Mesendoderm (in vitro differentiated cells): ENCODE data around the gene TEK.
A peak's percentile ranks its signal among the peaks of the same experiment; 100 is the strongest.

Experiments used
- DNase-seq: peaks from one replicate; pipeline ENCODE4 v3.0.0; 2013
- H2AK5ac ChIP-seq: 2 replicates; pipeline ENCODE4 v1.6.1; 2013; ENCODE audit warnings: low read length, inconsistent platforms
- H2BK120ac ChIP-seq: 2 replicates; pipeline ENCODE4 v1.6.1; 2013; ENCODE audit warnings: low read depth, mild to moderate bottlenecking, low read length, moderate library complexity, mixed read lengths
- H2BK15ac ChIP-seq: replicated peaks from 2 replicates; pipeline ENCODE4 v1.6.1; 2013; ENCODE audit warnings: low read depth, mild to moderate bottlenecking, moderate library complexity
- H2BK5ac ChIP-seq: 2 replicates; pipeline ENCODE4 v1.6.1; 2013; ENCODE audit warnings: low read length, inconsistent platforms
- H3K18ac ChIP-seq: 2 replicates; pipeline ENCODE4 v1.6.1; 2013; ENCODE audit warnings: mild to moderate bottlenecking, low read length, mixed read lengths
- H3K23ac ChIP-seq: one replicate; pipeline ENCODE4 v1.6.1; 2013; ENCODE audit warnings: low read length
- H3K27ac ChIP-seq: 2 replicates; pipeline ENCODE4 v1.5.1; 2013; ENCODE audit warnings: low read depth, mild to moderate bottlenecking, inconsistent platforms, low read length, moderate library complexity
- H3K27me3 ChIP-seq: 2 replicates; pipeline ENCODE4 v1.6.1; 2013; ENCODE audit warnings: low read length, control low read depth, mild to moderate bottlenecking, inconsistent platforms; ENCODE audit not compliant: insufficient read depth, poor library complexity
- H3K36me3 ChIP-seq: 2 replicates; pipeline ENCODE4 v1.6.1; 2013; ENCODE audit warnings: low read length, inconsistent platforms; ENCODE audit not compliant: control insufficient read depth, insufficient read depth
- H3K4ac ChIP-seq: one replicate; pipeline ENCODE4 v1.6.1; 2013; ENCODE audit warnings: low read depth, mild to moderate bottlenecking, low read length, moderate library complexity
- H3K4me1 ChIP-seq: 2 replicates; pipeline ENCODE4 v1.6.1; 2013; ENCODE audit warnings: low read depth, low read length, inconsistent platforms; ENCODE audit not compliant: control insufficient read depth
- H3K4me2 ChIP-seq: 2 replicates; pipeline ENCODE4 v1.6.1; 2013; ENCODE audit warnings: low read length
- H3K4me3 ChIP-seq: 2 replicates; pipeline ENCODE4 v1.5.1; 2013; ENCODE audit warnings: mild to moderate bottlenecking, low read length
- H3K56ac ChIP-seq: one replicate; pipeline ENCODE4 v1.6.1; 2013; ENCODE audit warnings: low read length
- H3K79me1 ChIP-seq: 2 replicates; pipeline ENCODE4 v1.6.1; 2013; ENCODE audit warnings: low read length, inconsistent platforms
- H3K79me2 ChIP-seq: 2 replicates; pipeline ENCODE4 v1.6.1; 2013; ENCODE audit warnings: mild to moderate bottlenecking, low read length; ENCODE audit not compliant: control insufficient read depth, insufficient read depth
- H3K9ac ChIP-seq: 2 replicates; pipeline ENCODE4 v1.6.1; 2013; ENCODE audit warnings: low read length, inconsistent platforms
- H4K5ac ChIP-seq: one replicate; pipeline ENCODE4 v1.6.1; 2013; ENCODE audit warnings: low read length
- H4K8ac ChIP-seq: one replicate; pipeline ENCODE4 v1.6.1; 2013; ENCODE audit warnings: low read depth, mild to moderate bottlenecking, control low read depth, low read length, moderate library complexity
- WGBS: extraction: QIAGEN DNeasy Blood & Tissue Kit; methylation state at CpG from one replicate; pipeline ENCODE4 v1.1.7; 2013; ENCODE audit warnings: low lambda C conversion rate, missing lambda C conversion rate; ENCODE audit not compliant: insufficient coverage; ENCODE audit errors: extremely low coverage; 5-methylcytosine and 5-hydroxymethylcytosine counted together

The TEK gene

GRCh38 chr9:27198190-27198589, 89.2 kb downstream of the TEK start:
- Histone ChIP-seq H3K27me3 (no peaks in the 10 kb centered on the region), H3K79me2 (no peaks in the 10 kb centered on the region)

GRCh38 chr9:27202056-27202455, 93.0 kb downstream of the TEK start:
- H3K23ac ChIP-seq = no peak overlapping the region
- no peaks in the 10 kb centered on the region for H3K36me3 ChIP-seq
- H3K27ac ChIP-seq = no peak overlapping the region
- no peaks in the 10 kb centered on the region for H3K27me3 ChIP-seq
- no peak for DNase-seq
- no peak overlapping the region for H3K4ac ChIP-seq
- no peak overlapping the region for H3K56ac ChIP-seq
- no peak overlapping the region for H4K8ac ChIP-seq
- H2AK5ac ChIP-seq = no peak overlapping the region
- H2BK15ac ChIP-seq = no peak overlapping the region
- no peak overlapping the region for H4K5ac ChIP-seq
- H3K4me2 ChIP-seq = no peak overlapping the region
- H3K79me2 ChIP-seq = no peaks in the 10 kb centered on the region
- H3K18ac ChIP-seq = no peak overlapping the region
- no peak overlapping the region for H3K4me3 ChIP-seq
- H2BK5ac ChIP-seq = no peak overlapping the region
- H3K4me1 ChIP-seq = no peaks in the 10 kb centered on the region
- no peak overlapping the region for H3K9ac ChIP-seq
- H2BK120ac ChIP-seq = no peak overlapping the region
- no CpG with 5 or more reads among the region's 2 CpGs for WGBS
- no peaks in the 10 kb centered on the region for H3K79me1 ChIP-seq

More at GRCh38 chr9:27198190-27198589, 89.2 kb downstream of the TEK start:
- Histone ChIP-seq H3K4me3 (no peak overlapping the region), H3K36me3 (no peaks in the 10 kb centered on the region), H4K8ac (no peak overlapping the region), H2BK120ac (no peak overlapping the region), H4K5ac (no peak overlapping the region), H3K9ac (no peak overlapping the region), H3K4ac (no peak overlapping the region), H3K4me1 (no peaks in the 10 kb centered on the region), H3K56ac (no peak overlapping the region), H3K79me1 (no peaks in the 10 kb centered on the region), H3K4me2 (no peak overlapping the region), H3K27ac (no peak overlapping the region), H3K18ac (no peak overlapping the region), H2AK5ac (no peak overlapping the region), H3K23ac (no peak overlapping the region), H2BK5ac (no peak overlapping the region), H2BK15ac (no peak overlapping the region)
- peak; percentile 38 for DNase-seq

DNA sequence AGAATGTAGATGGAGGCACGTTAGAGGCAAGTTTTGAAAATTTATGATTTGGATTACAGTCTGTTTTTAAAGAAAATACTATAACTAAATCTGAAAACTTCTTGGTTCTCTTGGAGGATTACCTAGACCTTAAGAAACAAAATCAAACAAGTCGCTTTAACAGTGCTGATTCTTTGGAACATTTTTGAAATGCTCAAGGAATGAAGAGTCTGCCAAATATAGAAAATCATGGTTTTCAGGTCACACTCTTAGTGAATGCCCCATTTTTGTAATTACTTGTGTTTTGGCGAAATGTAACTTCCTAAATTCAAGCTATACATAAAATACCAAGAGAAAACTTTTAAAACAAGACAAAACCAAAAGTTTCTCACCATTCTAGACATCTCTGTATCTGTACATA, 94.8 kb downstream of the TEK start:
- Histone ChIP-seq H3K27me3 (no peaks in the 10 kb centered on the region), H3K56ac (no peak overlapping the region), H3K36me3 (no peaks in the 10 kb centered on the region), H3K79me2 (no peaks in the 10 kb centered on the region), H3K27ac (no peak overlapping the region), H2BK5ac (no peak overlapping the region), H3K4me3 (no peak overlapping the region), H3K79me1 (no peaks in the 10 kb centered on the region), H2AK5ac (no peak overlapping the region), H3K9ac (no peak overlapping the region), H2BK15ac (no peak overlapping the region), H3K23ac (no peak overlapping the region), H3K4me2 (no peak overlapping the region), H4K5ac (no peak overlapping the region), H3K4me1 (no peaks in the 10 kb centered on the region), H3K18ac (no peak overlapping the region), H3K4ac (no peak overlapping the region), H4K8ac (no peak overlapping the region), H2BK120ac (no peak overlapping the region)
- WGBS = no CpG with 5 or more reads among the region's 3 CpGs
- DNase-seq = no peak

DNA sequence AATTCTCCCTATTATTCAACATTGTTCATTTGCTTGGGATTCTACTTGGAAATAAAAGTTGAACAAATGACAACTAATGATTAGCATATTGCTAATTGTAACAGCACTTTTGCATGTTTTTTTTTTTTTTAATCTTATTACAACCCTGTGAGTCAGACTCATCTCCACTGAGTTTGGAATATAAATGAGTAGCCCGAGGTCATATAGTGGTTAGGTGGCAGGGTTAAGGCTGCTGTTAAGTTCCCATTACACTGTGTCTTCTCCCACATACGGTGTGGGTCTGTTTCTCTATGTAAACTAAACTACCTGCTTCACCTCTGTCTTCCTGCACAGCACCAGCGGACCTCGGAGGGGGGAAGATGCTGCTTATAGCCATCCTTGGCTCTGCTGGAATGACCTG, 95.6 kb downstream of the TEK start:
- Histone ChIP-seq H3K4me3 (no peak overlapping the region), H3K79me2 (no peaks in the 10 kb centered on the region), H3K23ac (no peak overlapping the region), H2BK15ac (no peak overlapping the region), H4K8ac (no peak overlapping the region), H3K4me1 (no peaks in the 10 kb centered on the region), H3K4ac (no peak overlapping the region), H2BK120ac (no peak overlapping the region), H3K18ac (no peak overlapping the region), H3K79me1 (no peaks in the 10 kb centered on the region), H3K36me3 (no peaks in the 10 kb centered on the region), H4K5ac (no peak overlapping the region), H3K9ac (no peak overlapping the region), H2BK5ac (no peak overlapping the region), H3K4me2 (no peak overlapping the region), H3K27me3 (no peaks in the 10 kb centered on the region), H2AK5ac (no peak overlapping the region), H3K56ac (no peak overlapping the region), H3K27ac (no peak overlapping the region)
- no peak for DNase-seq
- WGBS = no CpG with 5 or more reads among the region's 4 CpGs

- Histone ChIP-seq H2BK5ac (no peak overlapping the region), H3K4me2 (no peak overlapping the region), H3K4ac (no peak overlapping the region), H3K18ac (no peak overlapping the region), H3K79me2 (no peaks in the 10 kb centered on the region), H2AK5ac (no peak overlapping the region), H4K8ac (no peak overlapping the region), H3K36me3 (no peaks in the 10 kb centered on the region), H3K27me3 (no peaks in the 10 kb centered on the region), H3K23ac (no peak overlapping the region), H2BK15ac (no peak overlapping the region), H3K4me3 (no peak overlapping the region), H3K27ac (no peak overlapping the region), H3K56ac (no peak overlapping the region), H3K4me1 (no peaks in the 10 kb centered on the region), H4K5ac (no peak overlapping the region), H2BK120ac (no peak overlapping the region), H3K9ac (no peak overlapping the region), H3K79me1 (no peaks in the 10 kb centered on the region)
- no CpG with 5 or more reads among the region's 2 CpGs for WGBS
- no peak for DNase-seq
Observed at GRCh38 chr9:27205198-27205597, 96.2 kb downstream of the TEK start.

DNA sequence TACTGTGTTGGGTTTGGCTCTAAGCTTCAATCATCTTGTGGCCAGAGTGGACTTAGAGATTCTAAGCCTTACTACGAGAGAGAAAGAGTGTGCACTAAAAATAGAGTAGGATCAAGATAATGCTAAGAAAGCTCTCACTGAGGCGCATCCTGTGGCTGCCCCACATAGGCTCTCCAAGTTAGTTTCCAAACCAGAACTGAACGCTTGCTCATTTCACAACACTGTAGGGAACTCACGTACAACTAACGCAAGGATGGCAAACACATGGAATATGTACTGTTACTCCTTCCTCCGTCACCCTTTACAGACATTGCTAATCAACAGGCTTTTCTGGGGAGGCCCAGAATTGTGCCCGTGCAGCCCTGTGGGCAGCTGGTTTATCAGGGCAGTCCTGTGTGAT, 97.0 kb downstream of the TEK start:
- Histone ChIP-seq H3K4me2 (no peak overlapping the region), H3K27me3 (no peaks in the 10 kb centered on the region), H3K23ac (no peak overlapping the region), H3K27ac (no peak overlapping the region), H2BK5ac (no peak overlapping the region), H4K8ac (no peak overlapping the region), H3K9ac (no peak overlapping the region), H3K79me1 (no peaks in the 10 kb centered on the region), H4K5ac (no peak overlapping the region), H2BK120ac (no peak overlapping the region), H3K56ac (no peak overlapping the region), H3K79me2 (no peaks in the 10 kb centered on the region), H2AK5ac (no peak overlapping the region), H2BK15ac (no peak overlapping the region), H3K4me1 (no peaks in the 10 kb centered on the region), H3K4me3 (no peak overlapping the region), H3K4ac (no peak overlapping the region), H3K18ac (no peak overlapping the region), H3K36me3 (no peaks in the 10 kb centered on the region)
- DNase-seq = no peak
- WGBS = no CpG with 5 or more reads among the region's 7 CpGs
